ENCODE data around the gene ADORA1. TPM values are rescaled to one million over a fixed set of nuclear protein-coding genes. Genes with fewer than 3 reads are reported as not detected.

ADORA1 gene
- total and polyA plus RNA-seq, 2 donors (not counting 3 experiments of a cell fraction or from before 2014, with no cell fraction given) = 0.15 TPM; not detected in 1

- ChIA-PET POLR2A (no interaction called here), CTCF (interaction anchor here (3.4 to 8.7 kb wide), 2 partner anchors 94 to 170 kb away, joined by 16 to 363 read pairs; no protein-coding TSS in a partner anchor)
- Histone ChIP-seq H3K79me2 (ENCODE audit: control insufficient read depth, insufficient read depth, low read length) (no peaks in the 10 kb centered on the region), H3K27me3 (ENCODE audit: control insufficient read depth in 2 of 2, insufficient read depth in 2 of 2, low read length in 2 of 2) (peaks cover 3 to 8% of the 10 kb centered on the region in 2 experiments), H3K27ac (ENCODE audit: insufficient read depth, low read depth, low read length) (no peak overlapping the region), H2AFZ (ENCODE audit: low read depth, low read length) (no peak overlapping the region), H3K4me1 (ENCODE audit: control insufficient read depth, extremely low read depth, insufficient read depth, low read length) (no peaks in the 10 kb centered on the region), H3K4me3 (replicated peaks in 1 of 3; ENCODE audit: insufficient read depth in 1 of 3, low read depth in 1 of 3, low read length in 3 of 3) (no peak overlapping the region), H3K9ac (replicated peaks; ENCODE audit: extremely low read depth, insufficient read depth, low read length) (no peak overlapping the region), H4K20me1 (replicated peaks; ENCODE audit: control insufficient read depth, extremely low read depth, insufficient read depth, low read length) (no peaks in the 10 kb centered on the region), H3K4me2 (ENCODE audit: insufficient read depth, low read length) (no peak overlapping the region), H3K9me3 (replicated peaks; ENCODE audit: control insufficient read depth, insufficient read depth, low read length) (no peaks in the 10 kb centered on the region), H3K9me1 (replicated peaks; ENCODE audit: control insufficient read depth, extremely low read depth, insufficient read depth, low read length) (no peaks in the 10 kb centered on the region), H3K36me3 (ENCODE audit: control insufficient read depth in 2 of 2, extremely low read depth in 1 of 2, insufficient read depth in 2 of 2, low read length in 2 of 2) (no peaks in the 10 kb centered on the region)
- dilution Hi-C loops (cut with MboI; ENCODE audit: extremely low pct_ligation_motif_present, low sequenced_read_pairs) = no loop called here
- intact Hi-C loops (cut with micrococcal nuclease) = no loop called here
- no TSS peak for BruUV-seq (replicated peaks)
- TF ChIP-seq MYC (IDR thresholded peaks at IDR 0.05; ENCODE audit: low read depth, low read length) (no peak), POLR2A (IDR thresholded peaks at IDR 0.05; ENCODE audit: low read depth, low read length) (no peak), EZH2 (IDR thresholded peaks at IDR 0.05; ENCODE audit: borderline replicate concordance, low read depth, low read length, severe bottlenecking) (no peak), FOS (IDR thresholded peaks at IDR 0.05; ENCODE audit: borderline replicate concordance, insufficient read depth, low read length) (no peak), GATA2 (IDR thresholded peaks at IDR 0.05; ENCODE audit: insufficient read depth, insufficient read length, low read depth, low read length) (no peak), CTCF (IDR thresholded peaks at IDR 0.05; ENCODE audit: extremely low read depth in 1 of 2, insufficient read depth in 1 of 2, low read depth in 1 of 2, low read length in 2 of 2) (no peak), JUN (IDR thresholded peaks at IDR 0.05; ENCODE audit: borderline replicate concordance, insufficient read depth, insufficient read length, low read depth) (no peak), MAX (IDR thresholded peaks at IDR 0.05; ENCODE audit: insufficient read depth, insufficient read length) (no peak), POLR2AphosphoS5 (IDR thresholded peaks at IDR 0.05; ENCODE audit: insufficient read depth, low read depth, low read length) (no peak)
- DNase-seq (ENCODE audit: low read depth, low spot score) (no peak), FAIRE-seq (no peak)
These were observed 84.3 kb downstream of the ADORA1 start for GRCh38 chr1:203211812-203212211.
